GM19023 (cell line): ENCODE measurements around the gene ZNF774.
"Not testable (repeated sequence)": the region's sequence is repeated elsewhere in the genome, so short reads cannot be mapped to it uniquely, and the experiment has no call there.

Experiments used
- ATAC-seq: cut with Tn5 transposase; IDR thresholded peaks from one replicate; pipeline ENCODE4 v1.9.1; 2021; ENCODE audit warnings: mild to moderate bottlenecking, moderate library complexity; ENCODE audit not compliant: unreplicated experiment

ZNF774 gene

DNA sequence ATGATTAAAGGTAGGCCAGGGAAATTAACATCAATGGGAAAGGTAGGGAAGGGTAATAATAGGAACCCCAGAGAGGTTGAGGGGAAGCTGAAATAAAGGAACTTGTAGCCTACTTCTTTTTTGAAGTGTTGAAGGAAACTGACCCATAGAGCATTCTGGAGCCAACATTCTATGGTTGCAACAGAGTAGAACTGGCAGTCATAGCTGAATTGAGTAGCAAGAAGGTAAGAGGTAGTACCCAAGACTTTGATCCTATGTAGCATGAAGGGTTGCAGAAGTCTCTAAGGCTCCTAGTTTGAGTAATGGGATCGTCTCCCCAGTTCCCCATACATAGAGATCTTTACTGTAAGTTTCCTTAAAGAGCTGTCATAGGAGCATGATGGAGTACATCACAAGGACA lies 7.4 kb upstream of the ZNF774 start:
- no peak for ATAC-seq

DNA sequence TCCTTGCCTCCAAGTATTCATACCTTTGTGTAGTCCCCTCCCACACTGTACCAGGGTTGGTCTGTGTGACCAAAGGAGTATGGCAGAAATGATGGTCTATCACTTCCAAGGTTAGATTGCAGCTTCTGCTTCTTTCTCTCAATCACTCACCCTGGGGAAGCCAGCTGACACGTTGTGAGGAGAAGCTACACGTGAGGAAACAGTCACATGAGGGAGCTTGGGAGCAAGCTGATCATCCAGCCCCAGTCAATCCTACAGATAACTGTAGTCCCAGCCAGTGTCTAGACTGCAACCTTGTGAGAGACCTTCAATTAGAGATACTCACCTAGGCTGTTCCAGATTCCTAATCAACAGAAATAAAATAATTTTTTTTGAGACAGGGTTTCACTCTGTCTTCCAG lies 6.2 kb upstream of the ZNF774 start:
- ATAC-seq = no peak

DNA sequence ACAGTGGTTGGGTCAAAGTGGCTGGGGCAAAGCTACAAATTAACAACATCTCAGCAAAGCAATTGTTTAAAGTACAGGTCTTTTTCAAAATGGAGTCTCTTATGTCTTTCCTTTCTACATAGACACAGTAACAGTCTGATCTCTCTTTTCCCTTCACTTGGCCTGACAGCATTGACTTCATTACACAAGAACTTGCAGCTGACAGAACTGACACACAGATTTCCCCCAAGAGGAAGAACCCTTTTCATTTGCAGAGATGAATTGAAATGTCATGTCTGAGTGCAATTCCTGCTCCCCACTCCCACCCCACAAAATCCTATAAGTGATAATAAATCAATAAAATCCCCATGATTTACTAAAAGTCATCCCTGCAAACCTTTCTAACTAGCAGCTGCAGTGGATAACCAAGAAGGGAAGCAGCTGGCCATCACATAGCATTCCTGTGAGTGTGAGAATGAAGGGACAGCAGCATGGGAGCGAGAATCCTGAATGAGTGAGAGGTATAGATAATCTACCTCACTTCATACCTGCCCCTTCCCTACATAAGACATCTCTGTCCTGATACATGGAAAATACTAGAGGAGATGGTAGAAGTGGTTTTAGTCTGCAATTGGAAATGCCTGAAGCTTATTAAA lies 4.5 kb upstream of the ZNF774 start:
- ATAC-seq = not testable (repeated sequence)

- ATAC-seq = no peak
Measured at GRCh38 chr15:90348456-90348855, 3.6 kb upstream of the ZNF774 start.

DNA sequence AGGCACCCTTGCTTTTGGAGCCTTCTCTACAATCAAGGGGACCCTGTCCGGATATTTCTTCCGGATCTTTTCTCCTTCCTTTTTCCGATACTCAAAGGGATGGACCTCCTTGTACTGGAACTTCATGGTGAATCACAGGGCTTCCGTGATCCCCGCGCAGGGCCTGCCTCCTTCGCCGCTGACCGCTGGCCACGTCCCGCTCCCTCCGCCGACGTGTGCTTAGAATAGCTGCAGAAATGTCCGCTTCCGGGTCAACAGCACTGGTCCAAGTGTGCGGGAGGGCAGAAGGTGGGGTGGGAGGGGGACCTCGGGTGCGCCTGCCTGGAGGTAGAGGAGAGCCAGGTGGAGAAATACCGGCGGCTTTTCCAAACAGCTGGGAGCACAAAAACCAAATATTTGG lies 3.0 kb upstream of the ZNF774 start:
- ATAC-seq = no peak

- ATAC-seq = no peak
Measured at GRCh38 chr15:90349821-90350220, 2.3 kb upstream of the ZNF774 start.

- ATAC-seq = no peak
Measured at GRCh38 chr15:90351479-90352106, 491 bp upstream of the ZNF774 start.

DNA sequence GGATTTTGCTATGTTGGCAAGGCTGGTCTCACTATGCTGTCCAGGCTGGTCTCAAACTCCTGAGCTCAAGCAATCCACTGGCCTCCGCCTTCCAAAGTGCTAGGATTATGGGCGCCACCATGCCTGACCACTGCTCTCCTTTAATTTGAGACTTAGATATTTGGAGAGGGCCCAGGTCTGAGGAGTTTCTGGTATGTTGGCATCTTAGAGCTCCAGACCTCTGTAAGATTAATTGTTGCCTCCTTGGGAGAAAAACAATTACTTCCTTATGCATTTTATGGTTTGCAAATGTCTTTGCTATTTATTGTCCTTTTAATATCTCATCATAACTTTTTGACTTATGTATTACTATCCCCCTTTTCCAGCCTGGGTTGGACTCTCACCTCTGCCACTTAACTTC lies 2.9 kb downstream of the ZNF774 start:
- no peak for ATAC-seq

DNA sequence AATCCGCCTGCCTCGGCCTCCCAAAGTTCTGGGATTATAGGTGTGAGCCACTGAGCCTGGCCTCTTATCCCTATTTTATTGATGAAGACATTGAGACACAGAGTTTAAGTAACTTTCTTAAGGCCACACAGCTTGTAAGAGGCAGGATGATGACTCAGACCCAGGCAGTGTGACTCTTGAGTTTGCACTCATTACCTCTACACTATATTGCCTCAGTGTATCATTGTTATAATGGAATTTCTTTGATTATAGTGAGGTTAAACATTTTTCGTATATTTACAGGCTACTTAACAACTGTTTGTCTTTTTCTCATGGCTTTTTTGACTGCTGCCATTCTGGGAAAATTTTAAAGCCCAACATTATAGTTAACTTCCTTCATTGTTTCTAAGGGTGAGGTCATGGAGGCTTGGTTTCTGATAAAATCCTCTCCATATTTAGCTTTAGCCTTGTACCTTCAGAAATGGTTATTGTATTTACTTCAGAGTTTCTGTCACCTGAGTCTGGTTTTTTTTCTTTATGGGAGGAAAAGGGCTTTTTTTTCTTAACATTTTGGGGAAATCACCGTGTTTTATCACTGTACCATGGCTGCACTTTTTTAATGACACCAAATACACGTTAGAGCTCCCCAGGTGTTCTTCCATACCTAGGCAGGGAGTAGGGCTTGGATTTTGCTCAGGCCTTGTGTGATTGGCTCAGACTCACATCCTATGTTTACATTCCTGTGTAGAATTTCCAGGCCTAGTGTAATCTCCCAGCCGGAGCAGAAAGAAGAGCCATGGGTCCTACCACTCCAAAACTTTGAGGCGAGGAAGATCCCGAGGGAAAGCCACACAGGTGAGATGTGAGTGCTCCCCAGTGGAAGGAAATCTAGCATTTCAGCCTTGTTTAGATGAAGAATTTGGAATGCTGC lies 6.3 kb downstream of the ZNF774 start:
- ATAC-seq = no peak

DNA sequence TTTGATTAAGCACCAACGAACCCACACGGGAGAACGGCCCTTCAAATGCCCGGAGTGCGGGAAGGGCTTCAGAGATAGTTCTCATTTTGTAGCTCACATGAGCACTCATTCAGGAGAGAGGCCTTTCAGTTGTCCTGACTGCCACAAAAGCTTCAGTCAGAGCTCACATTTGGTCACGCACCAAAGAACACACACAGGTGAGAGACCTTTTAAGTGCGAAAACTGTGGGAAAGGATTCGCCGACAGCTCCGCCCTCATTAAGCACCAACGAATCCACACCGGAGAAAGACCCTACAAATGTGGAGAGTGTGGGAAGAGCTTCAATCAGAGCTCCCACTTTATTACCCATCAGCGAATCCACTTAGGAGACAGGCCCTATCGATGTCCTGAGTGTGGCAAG lies 8.7 kb downstream of the ZNF774 start:
- no peak for ATAC-seq

- no peak for ATAC-seq
Measured at GRCh38 chr15:90362936-90363212, 10.8 kb downstream of the ZNF774 start.

DNA sequence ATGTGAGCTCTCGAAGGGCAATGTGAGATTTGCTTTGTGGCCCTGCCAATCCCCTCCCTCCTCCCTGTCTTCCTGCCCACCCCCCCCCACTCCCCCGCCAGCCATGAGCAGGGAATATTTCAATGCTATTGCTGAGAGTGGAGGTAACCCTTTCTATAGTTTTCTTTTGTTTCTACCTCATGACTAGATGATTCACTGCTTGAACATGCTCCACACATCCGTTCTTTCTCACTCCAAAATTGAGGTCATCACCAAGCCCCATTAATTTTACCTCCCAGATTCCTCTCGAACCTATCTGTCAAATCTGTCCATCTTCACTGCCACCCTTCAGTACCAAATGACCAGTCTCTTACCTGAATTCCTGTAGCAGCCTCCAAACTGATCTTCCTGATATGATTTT lies 12.2 kb downstream of the ZNF774 start:
- ATAC-seq = no peak

- no peak for ATAC-seq
Measured at GRCh38 chr15:90365414-90366055, 13.5 kb downstream of the ZNF774 start.

- no peak for ATAC-seq
Measured at GRCh38 chr15:90367576-90367975, 15.5 kb downstream of the ZNF774 start.

DNA sequence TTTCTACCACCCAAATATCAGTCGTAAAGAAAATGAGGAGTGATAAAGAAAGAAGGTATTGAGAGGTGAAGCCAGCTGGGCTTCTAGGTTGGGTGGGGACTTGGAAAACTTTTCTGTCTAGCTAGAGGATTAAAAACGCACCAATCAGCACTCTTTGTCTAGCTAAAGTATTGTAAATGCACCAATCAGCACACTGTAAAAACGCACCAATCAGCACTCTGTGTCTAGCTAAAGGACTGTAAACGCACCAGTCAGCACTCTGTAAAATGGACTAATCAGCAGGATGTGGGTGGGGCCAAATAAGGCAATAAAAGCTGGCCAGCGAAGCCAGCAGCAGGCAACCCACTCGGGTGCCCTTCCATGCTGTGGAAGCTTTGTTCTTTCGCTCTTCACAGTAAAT lies 23.0 kb downstream of the ZNF774 start:
- ATAC-seq = no peak

DNA sequence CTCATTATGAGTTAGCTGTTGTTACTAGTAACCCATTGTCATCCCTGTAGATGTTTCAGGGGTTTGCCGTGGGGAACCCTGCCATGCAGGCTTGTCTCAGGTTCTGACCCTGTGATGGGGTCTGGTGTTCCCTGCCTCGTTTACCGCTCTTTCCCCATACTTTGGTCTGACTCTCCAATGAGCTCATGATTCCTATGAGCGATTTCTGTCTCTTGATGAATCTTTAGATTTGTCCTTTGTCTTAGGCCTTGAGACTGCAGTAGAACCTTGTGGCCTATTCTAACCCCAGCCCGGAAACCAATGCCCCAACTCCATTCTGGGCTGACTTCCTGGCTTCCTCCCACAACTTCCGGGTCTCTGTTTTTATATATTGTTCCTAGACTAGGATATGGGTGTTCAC lies 24.7 kb downstream of the ZNF774 start:
- ATAC-seq = no peak

- ATAC-seq = no peak
Measured at GRCh38 chr15:90379263-90379662, 27.2 kb downstream of the ZNF774 start.

DNA sequence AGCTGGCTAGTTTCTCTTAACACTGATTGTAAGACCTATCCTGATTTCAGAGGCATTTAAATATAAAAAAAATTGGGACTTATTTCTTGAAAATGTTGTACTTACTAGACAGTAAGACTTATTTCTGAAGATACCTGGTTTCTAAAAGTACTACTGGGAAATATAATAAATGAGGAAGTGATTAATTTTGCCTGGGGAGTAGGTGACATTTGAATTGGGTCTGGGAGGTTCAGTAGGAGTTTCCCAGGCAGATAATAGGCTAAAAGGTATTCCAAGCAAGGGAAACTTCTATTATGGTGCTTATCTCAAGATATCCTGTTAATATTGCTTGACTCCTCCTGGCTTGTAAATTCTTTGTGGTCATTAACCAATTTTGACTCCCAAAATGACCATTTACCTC lies 29.4 kb downstream of the ZNF774 start:
- no peak for ATAC-seq

GRCh38 chr15:90382320-90382719 lies 30.2 kb downstream of the ZNF774 start:
- no peak for ATAC-seq

- no peak for ATAC-seq
Measured at GRCh38 chr15:90386221-90386620, 34.1 kb downstream of the ZNF774 start.

DNA sequence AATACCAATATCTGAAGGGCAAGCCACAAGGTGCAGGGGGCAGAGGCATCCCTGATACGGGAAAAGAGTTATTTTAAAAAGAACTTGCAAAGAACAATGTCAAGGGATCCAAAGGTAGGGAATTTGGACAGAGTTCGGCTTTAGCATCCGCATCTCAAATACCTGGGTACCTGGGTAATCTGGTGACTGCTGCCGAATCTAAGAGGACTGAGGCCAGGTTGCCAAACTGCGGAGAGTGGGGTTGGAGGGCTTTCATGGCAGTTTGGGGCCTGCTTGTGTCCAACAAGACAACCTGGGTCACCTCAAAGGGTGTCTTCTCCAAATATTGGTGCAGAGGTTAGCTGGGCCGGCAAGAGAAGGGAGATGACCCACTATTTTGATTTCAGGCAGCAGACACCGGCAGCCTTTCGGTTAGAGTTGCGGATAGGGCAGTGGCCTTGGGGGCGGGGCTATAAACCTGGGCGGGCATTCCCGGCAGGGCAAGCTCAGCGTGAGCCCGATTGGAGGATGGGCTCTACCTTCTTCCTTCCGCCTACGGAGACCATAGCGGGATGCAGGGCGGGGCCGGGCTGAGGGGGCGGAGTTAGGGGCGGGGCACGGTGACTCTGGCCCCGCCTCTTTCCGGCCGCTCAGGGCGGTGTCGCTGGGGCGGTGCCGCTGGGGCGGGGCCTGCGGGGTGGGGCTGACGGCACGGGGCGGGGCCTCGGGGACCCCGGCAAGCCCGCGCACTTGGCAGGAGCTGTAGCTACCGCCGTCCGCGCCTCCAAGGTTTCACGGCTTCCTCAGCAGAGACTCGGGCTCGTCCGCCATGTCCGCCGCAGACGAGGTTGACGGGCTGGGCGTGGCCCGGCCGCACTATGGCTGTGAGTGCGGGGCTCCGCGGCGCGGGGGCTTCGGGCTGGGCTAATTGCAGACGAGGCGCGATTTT lies 35.7 kb downstream of the ZNF774 start, which contains the start of gene IQGAP1:
TSS of gene IQGAP1 (plus strand) at position 709 of the 928 bp plus-strand sequence. CDS start at position 809, 100 bp downstream.
- ATAC-seq = peak; percentile 94
